Right lobe of liver (tissue), 6 donors: ENCODE measurements around the gene PBXIP1. TPM values are rescaled to one million over a fixed set of nuclear protein-coding genes. Genes with fewer than 3 reads are reported as not detected.

Experiments used
- ATAC-seq, 4 donors: fragments of 200-7000 bp; cut with Tn5 transposase; one replicate each; pipeline ENCODE4 v1.9.1; 2020; ENCODE audit warnings: mild to moderate bottlenecking in 4 of 4, moderate library complexity in 4 of 4
- DNase-seq, 3 donors: peaks; one replicate each; pipeline ENCODE4 v3.0.0-alpha.2; 2020
- H3K27ac ChIP-seq, 3 donors: fragments of 200-600 bp; one replicate each; pipeline ENCODE4 v1.8.0; 2022
- H3K27me3 ChIP-seq, 2 donors: fragments of 200-600 bp; one replicate each; pipeline ENCODE4 v1.8.0; 2022
- H3K36me3 ChIP-seq, 4 donors: fragments of 200-600 bp; sonication (generic) in 1 of 4; one replicate each; pipeline versions ENCODE4 v1.5.1 to v1.8.0; 2017 to 2022; ENCODE audit warnings: control low read depth in 1 of 4
- H3K4me1 ChIP-seq, 4 donors: fragments of 200-600 bp; sonication (generic) in 1 of 4; one replicate each; pipeline versions ENCODE4 v1.5.1 to v1.8.0; 2017 to 2022; ENCODE audit warnings: control low read depth in 1 of 4
- H3K4me3 ChIP-seq, 3 donors: fragments of 200-600 bp; one replicate each; pipeline ENCODE4 v1.8.0; 2022
- H3K9me3 ChIP-seq, 4 donors: fragments of 200-600 bp; sonication (generic) in 1 of 4; one replicate each; pipeline versions ENCODE4 v1.5.1 to v1.8.0; 2017 to 2022; ENCODE audit warnings: control low read depth in 1 of 4
- CTCF ChIP-seq, 4 donors: fragments of 200-600 bp in 3 of 4; fragments of 450-650 bp in 1 of 4; IDR thresholded peaks; one replicate each; pipeline versions ENCODE4 v1.5.1 to v1.8.0; 2016 to 2022; ENCODE audit warnings: antibody characterized with exemption in 4 of 4, mild to moderate bottlenecking in 2 of 4
- POLR2A ChIP-seq: fragments of 450-650 bp; IDR thresholded peaks from one replicate; pipeline ENCODE4 v1.6.1; 2017; ENCODE audit warnings: antibody characterized with exemption, mild to moderate bottlenecking
- WGBS: methylation state at CpG from one replicate; pipeline ENCODE4 v1.1.6; 2018; ENCODE audit warnings: low coverage, low lambda C conversion rate; ENCODE audit not compliant: insufficient coverage; ENCODE audit errors: missing lambda C conversion rate; 5-methylcytosine and 5-hydroxymethylcytosine counted together
- intact Hi-C, 2 donors: fragments of 100-400 bp; cut with DNase I; formaldehyde crosslinking; loops; one replicate each; pipeline versions ENCODE4 v1.11.2 to v1.14.1; 2022
- total RNA-seq, 6 experiments: library from RNA; depleted of rRNA in 2 of 6; stranded (reverse); fragments of >200 nt in 2 of 6; fragmentation: NEBNext Ultra II Directional in 3 of 6; extraction: Animal tissue kit (Norgen Biotek cat#: 25700) in 3 of 6; gene quantifications; one replicate each; pipeline versions ENCODE4 v1.1.0 to v1.2.4, GENCODE V29; 2016 to 2023
- donor health status: DM: no; HTN: yes; CAD: no.
- donor health status: DM: no; HTN: no; CAD: no.
- donor health status: DM: no; HTN: no; CAD: no.
- donor health status: DM: no; HTN: yes; CAD: no.
- donor health status: DM: no; HTN: yes; CAD: no.

Gene PBXIP1
- total RNA-seq, 6 experiments from 2014 or later = 16.7 to 25.9 (median 19.1) TPM

DNA sequence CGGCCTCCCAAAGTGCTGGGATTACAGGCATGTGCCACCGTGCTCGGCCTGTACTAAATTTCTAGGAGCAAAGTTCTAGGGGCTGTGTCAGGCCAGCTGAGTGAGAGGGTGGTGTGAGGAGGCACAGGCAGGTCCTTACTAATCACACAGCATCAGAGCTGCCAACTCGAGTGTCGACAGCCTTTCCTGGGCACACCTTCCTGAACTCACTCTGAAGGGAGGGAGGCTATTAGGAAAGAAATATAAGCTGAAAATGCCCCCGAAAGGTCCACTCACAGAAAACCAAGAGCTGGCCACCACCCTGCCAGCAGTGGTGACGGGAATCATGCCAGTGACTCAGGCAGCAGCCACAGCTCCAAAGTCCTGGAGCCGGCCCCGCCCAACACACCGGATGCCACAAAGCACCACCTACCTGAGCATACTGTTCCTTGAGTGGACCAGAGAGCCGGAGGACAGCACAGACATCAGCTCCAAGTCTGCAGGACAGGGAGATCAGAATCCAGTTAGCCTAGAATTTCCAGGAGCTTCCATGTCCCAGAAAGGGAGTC lies 23.9 kb downstream of the PBXIP1 start:
- no peak overlapping the region for H3K4me3 ChIP-seq
- TF ChIP-seq POLR2A (peak; percentile 82), CTCF (IDR thresholded peaks at IDR 0.05) (no peak)
- DNase-seq (peak; percentile 89 to 96 (median 94)), ATAC-seq (peak; percentile 65 to 75 (median 70))
- peaks cover 0 to 14% (median under 1%) of the 10 kb centered on the region in 4 donors for H3K36me3 ChIP-seq
- H3K27ac ChIP-seq = peak overlapping the region; percentile 59 to 86 (median 66)
- 32% methylated on average over 7 of the region's 11 CpGs for WGBS
- no peaks in the 10 kb centered on the region for H3K27me3 ChIP-seq
- peaks cover 0 to 25% (median 14%) of the 10 kb centered on the region in 4 donors for H3K4me1 ChIP-seq
- no peaks in the 10 kb centered on the region for H3K9me3 ChIP-seq
- intact Hi-C loops = no loop called here

DNA sequence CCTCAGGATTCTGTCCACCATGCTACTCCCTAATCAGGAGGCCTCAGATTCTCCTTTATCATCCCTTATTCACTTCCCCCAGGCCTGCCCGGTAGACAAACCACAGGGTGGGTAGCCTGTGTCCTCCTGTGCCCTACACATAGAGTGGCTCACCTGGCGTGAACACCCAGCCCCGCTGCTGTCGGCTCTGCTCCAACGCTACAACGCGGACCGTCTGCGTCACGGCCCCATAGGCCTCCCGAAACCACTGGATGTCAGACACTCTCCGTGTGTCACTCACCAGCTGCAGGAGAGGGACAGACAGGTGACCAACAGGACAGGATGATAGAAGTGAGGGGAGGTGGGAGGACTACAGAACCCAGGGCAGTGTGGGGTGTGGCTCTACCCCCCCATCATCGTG lies 29.7 kb downstream of the PBXIP1 start:
- Histone ChIP-seq H3K36me3 (peaks cover 0 to 49% (median 15%) of the 10 kb centered on the region in 4 donors), H3K4me1 (peaks cover 0 to 4% (median 1%) of the 10 kb centered on the region in 4 donors), H3K9me3 (no peaks in the 10 kb centered on the region), H3K27ac (no peak overlapping the region), H3K4me3 (no peak overlapping the region), H3K27me3 (no peaks in the 10 kb centered on the region)
- 92% methylated on average over 2 of the region's 13 CpGs for WGBS
- DNase-seq = no peak
- intact Hi-C loops = no loop called here
- ATAC-seq = no peak
- TF ChIP-seq POLR2A (no peak), CTCF (IDR thresholded peaks at IDR 0.05) (no peak)

- DNase-seq (no peak), ATAC-seq (peak in 1 of 4 donors; percentile 16)
- no peak overlapping the region for H3K4me3 ChIP-seq
- H3K4me1 ChIP-seq = no peaks in the 10 kb centered on the region
- 82% methylated on average over 2 of the region's 3 CpGs for WGBS
- no peak overlapping the region for H3K27ac ChIP-seq
- TF ChIP-seq CTCF (IDR thresholded peaks at IDR 0.05) (no peak), POLR2A (no peak)
- no peaks in the 10 kb centered on the region for H3K9me3 ChIP-seq
- intact Hi-C loops = no loop called here
- peaks cover 0 to 49% (median 15%) of the 10 kb centered on the region in 4 donors for H3K36me3 ChIP-seq
- no peaks in the 10 kb centered on the region for H3K27me3 ChIP-seq
Measured at GRCh38 chr1:154925335-154926170, 30.3 kb downstream of the PBXIP1 start.

DNA sequence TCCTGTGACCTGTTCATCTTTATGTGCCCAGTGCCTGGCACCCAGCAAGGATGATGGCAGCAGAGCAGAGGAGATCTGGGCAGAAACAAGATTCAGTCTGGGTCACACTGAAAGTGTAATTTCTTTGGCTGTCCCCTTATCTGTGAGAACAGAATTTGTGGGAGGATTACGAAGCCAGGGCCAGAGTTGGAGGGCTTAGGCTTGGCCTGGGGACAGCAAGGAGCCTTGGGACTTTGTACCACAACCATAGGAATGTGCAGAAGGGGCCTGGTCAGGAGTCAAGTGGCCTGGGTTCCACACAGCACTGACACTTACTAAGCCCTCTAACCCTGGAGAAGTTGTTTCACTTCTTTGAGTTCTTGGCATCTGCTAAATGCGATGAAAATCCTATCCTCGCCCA lies 32.2 kb downstream of the PBXIP1 start:
- Histone ChIP-seq H3K36me3 (peaks cover 0 to 45% (median 15%) of the 10 kb centered on the region in 4 donors), H3K27me3 (no peaks in the 10 kb centered on the region), H3K4me3 (no peak overlapping the region), H3K9me3 (no peaks in the 10 kb centered on the region), H3K4me1 (no peaks in the 10 kb centered on the region), H3K27ac (no peak overlapping the region)
- ATAC-seq = no peak
- no peak for TF ChIP-seq CTCF (IDR thresholded peaks at IDR 0.05)
- TF ChIP-seq POLR2A = no peak
- WGBS = 93% methylated on average over 3 of the region's 3 CpGs
- DNase-seq = no peak
- intact Hi-C loops = no loop called here
